Measurements from ENCODE around the gene GAL3ST1.

GAL3ST1 gene

DNA sequence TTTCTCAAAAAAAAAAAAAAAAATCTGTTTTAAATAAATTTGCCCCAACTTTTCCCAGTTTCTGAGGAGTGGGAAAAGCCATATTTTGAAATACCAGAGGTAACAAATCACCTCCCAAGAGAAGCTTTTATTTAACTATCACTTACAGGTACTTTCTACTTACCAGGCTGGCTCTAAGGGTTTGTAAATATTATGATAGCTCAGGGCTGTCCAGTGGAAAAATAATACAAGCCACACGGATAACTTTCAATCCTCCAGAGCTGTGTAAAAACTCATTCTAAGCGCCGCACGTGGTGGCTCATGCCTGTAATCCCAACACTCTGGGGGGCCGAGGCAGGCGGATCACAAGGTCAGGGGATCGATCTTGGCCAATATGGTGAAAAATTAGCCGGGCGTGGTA is 63.4 kb downstream of the GAL3ST1 start:
- Histone ChIP-seq H3K9ac (ENCODE audit: low read depth, low read length) (no peak overlapping the region), H3K27me3 (ENCODE audit: control insufficient read depth, insufficient read depth, low read length) (no peaks in the 10 kb centered on the region), H3K4me3 (ENCODE audit: low read depth, low read length) (no peak overlapping the region), H3K36me3 (ENCODE audit: control insufficient read depth, insufficient read depth, low read length) (no peaks in the 10 kb centered on the region), H3K9me3 (ENCODE audit: control insufficient read depth, insufficient read depth, low read length) (peaks cover 2% of the 10 kb centered on the region), H3K27ac (ENCODE audit: low read depth, low read length) (no peak overlapping the region), H3K4me1 (ENCODE audit: control insufficient read depth, insufficient read depth, low read length) (no peaks in the 10 kb centered on the region)

DNA sequence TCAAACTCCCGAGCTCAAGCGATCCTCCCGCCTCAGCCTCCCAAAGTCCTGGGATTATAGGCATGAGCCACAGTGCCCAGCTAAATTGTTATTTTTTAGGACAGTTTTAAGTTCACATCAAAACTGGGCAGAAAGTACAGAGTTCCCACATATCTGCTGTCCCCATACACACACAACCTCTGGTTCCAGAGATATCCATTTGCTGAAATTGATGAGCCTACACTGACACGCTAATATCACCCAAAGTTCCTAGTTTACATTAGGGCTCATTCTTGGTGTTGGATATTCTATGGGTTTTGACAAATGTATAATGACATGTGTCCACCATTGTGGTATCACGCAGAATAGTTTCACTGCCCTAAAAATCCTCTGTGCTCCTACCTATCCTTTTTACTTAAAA is 66.2 kb downstream of the GAL3ST1 start:
- Histone ChIP-seq H3K4me1 (ENCODE audit: control insufficient read depth, insufficient read depth, low read length) (no peaks in the 10 kb centered on the region), H3K4me3 (ENCODE audit: low read depth, low read length) (no peak overlapping the region), H3K9ac (ENCODE audit: low read depth, low read length) (no peak overlapping the region), H3K27me3 (ENCODE audit: control insufficient read depth, insufficient read depth, low read length) (no peaks in the 10 kb centered on the region), H3K27ac (ENCODE audit: low read depth, low read length) (no peak overlapping the region), H3K9me3 (ENCODE audit: control insufficient read depth, insufficient read depth, low read length) (peaks cover 2% of the 10 kb centered on the region), H3K36me3 (ENCODE audit: control insufficient read depth, insufficient read depth, low read length) (no peaks in the 10 kb centered on the region)

DNA sequence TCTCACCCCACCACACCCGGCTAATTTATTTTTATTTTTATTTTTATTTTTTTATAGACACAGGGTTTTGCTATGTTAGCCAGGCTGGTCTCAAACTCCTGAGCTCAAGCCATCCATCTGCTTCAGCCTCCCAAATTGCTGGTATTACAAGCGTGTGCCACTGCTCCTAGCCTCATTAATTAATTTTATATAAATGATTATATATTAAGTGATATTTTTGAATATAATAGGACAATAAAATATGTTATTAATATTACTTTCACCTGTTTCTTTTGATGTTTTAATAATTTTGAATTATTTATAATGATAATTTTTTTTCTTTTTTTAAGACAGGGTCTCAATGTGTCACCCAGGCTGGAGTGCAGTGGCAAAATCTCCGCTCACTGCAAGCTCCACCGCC is 66.8 kb downstream of the GAL3ST1 start:
- H3K9ac ChIP-seq (ENCODE audit: low read depth, low read length), result no peak overlapping the region
- H3K4me3 ChIP-seq (ENCODE audit: low read depth, low read length), result no peak overlapping the region
- H3K36me3 ChIP-seq (ENCODE audit: control insufficient read depth, insufficient read depth, low read length), result no peaks in the 10 kb centered on the region
- peaks cover 2% of the 10 kb centered on the region for H3K9me3 ChIP-seq (ENCODE audit: control insufficient read depth, insufficient read depth, low read length)
- H3K27ac ChIP-seq (ENCODE audit: low read depth, low read length), result no peak overlapping the region
- H3K4me1 ChIP-seq (ENCODE audit: control insufficient read depth, insufficient read depth, low read length), result no peaks in the 10 kb centered on the region
- no peaks in the 10 kb centered on the region for H3K27me3 ChIP-seq (ENCODE audit: control insufficient read depth, insufficient read depth, low read length)

DNA sequence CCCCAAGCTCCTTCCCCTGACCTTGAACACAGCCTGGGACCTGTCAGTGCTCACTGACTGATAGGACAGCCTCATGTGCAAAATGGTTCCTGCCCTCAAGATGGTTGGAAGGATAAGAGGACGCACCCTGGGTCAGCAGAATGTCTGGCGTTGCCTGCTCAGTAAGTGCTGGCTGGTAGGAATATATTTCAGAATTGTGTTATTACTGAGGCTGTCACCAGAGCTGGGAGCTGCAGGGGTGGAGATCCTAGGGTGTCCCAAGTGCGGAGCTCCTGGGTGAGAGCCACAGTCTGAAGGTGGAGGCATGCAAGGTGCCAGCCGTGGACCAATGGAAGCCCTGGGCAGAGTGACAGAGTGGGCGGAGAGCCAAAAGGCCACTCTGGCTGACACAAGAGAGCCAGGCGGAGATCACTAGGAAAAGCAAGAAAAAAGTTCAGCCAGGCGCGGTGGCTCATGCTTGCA is 67.9 kb downstream of the GAL3ST1 start:
- Histone ChIP-seq H3K4me1 (ENCODE audit: control insufficient read depth, insufficient read depth, low read length) (no peaks in the 10 kb centered on the region), H3K9ac (ENCODE audit: low read depth, low read length) (no peak overlapping the region), H3K4me3 (ENCODE audit: low read depth, low read length) (no peak overlapping the region), H3K36me3 (ENCODE audit: control insufficient read depth, insufficient read depth, low read length) (no peaks in the 10 kb centered on the region), H3K9me3 (ENCODE audit: control insufficient read depth, insufficient read depth, low read length) (no peaks in the 10 kb centered on the region), H3K27me3 (ENCODE audit: control insufficient read depth, insufficient read depth, low read length) (no peaks in the 10 kb centered on the region), H3K27ac (ENCODE audit: low read depth, low read length) (no peak overlapping the region)
